H9 (cell line): ENCODE data around the gene MLLT3. TPM values are rescaled to one million over a fixed set of nuclear protein-coding genes. Genes with fewer than 3 reads are reported as not detected.

Source experiments
- DNase-seq: peaks from one replicate; pipeline ENCODE4 v3.0.0-alpha.2; 2017
- H2AFZ ChIP-seq: one replicate; pipeline ENCODE4 v1.6.1; 2013; ENCODE audit warnings: mild to moderate bottlenecking, low read length, control low read depth, moderate library complexity
- H2AK5ac ChIP-seq: 2 replicates; pipeline ENCODE4 v1.6.1; 2013; ENCODE audit warnings: low read length, control low read depth, mixed read lengths; ENCODE audit not compliant: insufficient read length
- H2BK120ac ChIP-seq: one replicate; pipeline ENCODE4 v1.6.1; 2013; ENCODE audit warnings: low read depth, mild to moderate bottlenecking, low read length, control low read depth, inconsistent platforms; ENCODE audit not compliant: poor library complexity, severe bottlenecking
- H2BK12ac ChIP-seq: 2 replicates; pipeline ENCODE4 v1.6.1; 2013; ENCODE audit warnings: low read length, control low read depth, mixed read lengths, low read depth; ENCODE audit not compliant: insufficient read length
- H2BK15ac ChIP-seq: 2 replicates; pipeline ENCODE4 v1.6.1; 2013; ENCODE audit warnings: low read depth, low read length, control low read depth
- H2BK20ac ChIP-seq: one replicate; pipeline ENCODE4 v1.6.1; 2013; ENCODE audit warnings: low read depth, mild to moderate bottlenecking, low read length, control low read depth, inconsistent platforms; ENCODE audit not compliant: poor library complexity, severe bottlenecking
- H2BK5ac ChIP-seq: 2 replicates; pipeline ENCODE4 v1.6.1; 2013; ENCODE audit warnings: low read length, control low read depth, mixed read lengths; ENCODE audit not compliant: insufficient read length
- H3K14ac ChIP-seq: 2 replicates; pipeline ENCODE4 v1.6.1; 2013; ENCODE audit warnings: low read length, control low read depth; ENCODE audit not compliant: insufficient read depth
- H3K18ac ChIP-seq: 2 replicates; pipeline ENCODE4 v1.6.1; 2013; ENCODE audit warnings: low read depth, mild to moderate bottlenecking, mixed read lengths, low read length, control low read depth; ENCODE audit not compliant: insufficient read length
- H3K23ac ChIP-seq: 2 replicates; pipeline ENCODE4 v1.6.1; 2013; ENCODE audit warnings: low read length, control low read depth, mixed read lengths, low read depth; ENCODE audit not compliant: insufficient read length
- H3K23me2 ChIP-seq: 2 replicates; pipeline ENCODE4 v1.6.1; 2013; ENCODE audit warnings: low read depth, mild to moderate bottlenecking, mixed read lengths, low read length, control low read depth; ENCODE audit not compliant: insufficient read length, poor library complexity, severe bottlenecking
- H3K27ac ChIP-seq: 2 replicates; pipeline ENCODE4 v1.5.1; 2013; ENCODE audit warnings: low read length, control low read depth, mixed read lengths, low read depth; ENCODE audit not compliant: insufficient read length
- H3K27me3 ChIP-seq: 2 replicates; pipeline ENCODE4 v1.6.1; 2013; ENCODE audit warnings: low read length, control low read depth, inconsistent platforms; ENCODE audit not compliant: insufficient read depth
- H3K4ac ChIP-seq: 2 replicates; pipeline ENCODE4 v1.6.1; 2013; ENCODE audit warnings: low read depth, mild to moderate bottlenecking, control low read depth, inconsistent platforms, low read length, moderate library complexity
- H3K4me1 ChIP-seq: 2 replicates; pipeline ENCODE4 v1.6.1; 2013; ENCODE audit warnings: low read length, control low read depth, inconsistent platforms; ENCODE audit not compliant: insufficient read depth
- H3K4me2 ChIP-seq: 2 replicates; pipeline ENCODE4 v1.6.1; 2013; ENCODE audit warnings: low read length, control low read depth, mixed read lengths; ENCODE audit not compliant: insufficient read length, insufficient read depth
- H3K56ac ChIP-seq: 2 replicates; pipeline ENCODE4 v1.6.1; 2013; ENCODE audit warnings: low read depth, mild to moderate bottlenecking, mixed read lengths, low read length, control low read depth; ENCODE audit not compliant: insufficient read length
- H3K79me1 ChIP-seq: 2 replicates; pipeline ENCODE4 v1.6.1; 2013; ENCODE audit warnings: low read depth, mild to moderate bottlenecking, moderate library complexity, low read length, control low read depth, inconsistent platforms; ENCODE audit not compliant: insufficient read depth, poor library complexity, severe bottlenecking
- H3K79me2 ChIP-seq: 2 replicates; pipeline ENCODE4 v1.6.1; 2013; ENCODE audit warnings: low read length, control low read depth, inconsistent platforms; ENCODE audit not compliant: insufficient read depth
- H3K9ac ChIP-seq: 2 replicates; pipeline ENCODE4 v1.6.1; 2013; ENCODE audit warnings: low read length, control low read depth, mixed read lengths; ENCODE audit not compliant: insufficient read length; ENCODE audit errors: extremely low read depth
- H3K9me3 ChIP-seq: one replicate; pipeline ENCODE4 v1.6.1; 2013; ENCODE audit warnings: low read depth, low read length, inconsistent platforms; ENCODE audit not compliant: control insufficient read depth
- H3T11ph ChIP-seq: one replicate; pipeline ENCODE4 v1.6.1; 2013; ENCODE audit warnings: mild to moderate bottlenecking, low read length, control low read depth, inconsistent platforms
- H4K20me1 ChIP-seq: one replicate; pipeline ENCODE4 v1.6.1; 2013; ENCODE audit not compliant: control insufficient read depth, insufficient read length, insufficient read depth
- H4K5ac ChIP-seq: 2 replicates; pipeline ENCODE4 v1.6.1; 2013; ENCODE audit warnings: low read depth, mild to moderate bottlenecking, mixed read lengths, low read length, control low read depth; ENCODE audit not compliant: insufficient read length
- H4K8ac ChIP-seq: replicated peaks from 2 replicates; pipeline ENCODE4 v1.6.1; 2013; ENCODE audit warnings: low read length, control low read depth, mixed read lengths, low read depth; ENCODE audit not compliant: insufficient read length
- H4K91ac ChIP-seq: 2 replicates; pipeline ENCODE4 v1.6.1; 2013; ENCODE audit warnings: low read depth, mild to moderate bottlenecking, moderate library complexity, mixed read lengths, low read length, control low read depth; ENCODE audit not compliant: insufficient read length
- H3K27ac Mint-ChIP-seq, 3 experiments: 2 replicates in 2 of 3; 3 replicates in 1 of 3; pipeline ENCODE4 v1.8.0; 2020 to 2021; ENCODE audit warnings: mixed read lengths in 3 of 3, mild to moderate bottlenecking in 1 of 3, moderate library complexity in 1 of 3
- H3K27me3 Mint-ChIP-seq: 2 replicates; pipeline ENCODE4 v1.8.0; 2021; ENCODE audit warnings: low read depth, mild to moderate bottlenecking, moderate library complexity, mixed read lengths
- H3K36me3 Mint-ChIP-seq, 3 experiments: 2 replicates in 2 of 3; 3 replicates in 1 of 3; pipeline ENCODE4 v1.8.0; 2020 to 2021; ENCODE audit warnings: low read depth in 3 of 3, mixed read lengths in 3 of 3; ENCODE audit not compliant: insufficient read depth in 1 of 3
- H3K4me1 Mint-ChIP-seq, 2 experiments: 2 replicates each; pipeline ENCODE4 v1.8.0; 2020; ENCODE audit warnings: mixed read lengths in 2 of 2
- H3K4me3 Mint-ChIP-seq, 2 experiments: 2 replicates in 1 of 2; 3 replicates in 1 of 2; pipeline ENCODE4 v1.8.0; 2020 to 2021; ENCODE audit warnings: mild to moderate bottlenecking in 2 of 2, mixed read lengths in 2 of 2, moderate library complexity in 1 of 2
- H3K9me3 Mint-ChIP-seq, 2 experiments: 2 replicates in 1 of 2; 3 replicates in 1 of 2; pipeline ENCODE4 v1.8.0; 2020; ENCODE audit warnings: mild to moderate bottlenecking in 2 of 2, mixed read lengths in 2 of 2, moderate library complexity in 1 of 2
- WGBS: extraction: QIAGEN DNeasy Blood & Tissue Kit; methylation state at CpG from one replicate; pipeline ENCODE4 v1.1.7; 2013; ENCODE audit warnings: missing lambda C conversion rate, low lambda C conversion rate, mixed read lengths; ENCODE audit not compliant: insufficient read length; ENCODE audit errors: extremely low coverage; 5-methylcytosine and 5-hydroxymethylcytosine counted together
- total RNA-seq: library from RNA; stranded (reverse); gene quantifications from 2 replicates; pipeline ENCODE4 v1.2.1, GENCODE V29; 2021
- TF ChIP-seq, protein P1 (sequence below): fragments of 200-600 bp; sonication (generic); conservative IDR thresholded peaks from 3 replicates; pipeline ENCODE4 v1.8.0; 2021; ENCODE audit warnings: antibody characterized with exemption, mild to moderate bottlenecking

Gene MLLT3
- total RNA-seq, 1 experiment from 2014 or later, result 3.9 TPM

DNA sequence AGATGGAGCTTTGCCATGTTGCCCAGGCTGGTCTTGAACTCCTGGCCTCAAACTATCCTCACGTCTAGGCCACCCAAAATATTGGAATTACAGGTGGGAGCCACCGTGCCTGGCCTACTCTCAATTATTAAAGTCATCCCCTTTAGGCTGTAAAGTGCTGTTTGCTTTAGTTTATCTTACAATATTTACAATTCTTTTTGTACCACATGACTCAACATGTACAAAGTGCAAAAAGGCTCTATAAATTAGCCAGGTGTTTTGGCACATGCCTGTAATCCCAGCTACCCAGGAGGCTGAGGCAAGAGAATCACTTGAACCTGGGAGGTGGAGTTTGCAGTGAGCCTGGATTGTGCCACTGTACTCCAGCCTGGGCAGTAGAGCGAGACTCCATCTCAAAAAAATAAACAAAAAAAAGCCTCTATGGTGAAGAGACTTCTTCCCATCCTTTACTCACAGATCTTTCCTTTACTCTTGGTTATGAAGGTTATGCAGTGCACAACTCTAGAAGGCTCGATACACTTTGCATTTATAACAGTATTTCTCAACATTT lies 28.5 kb upstream of the MLLT3 start:
- no peaks in the 10 kb centered on the region; the same call in none of the 2 replicates for H3K27me3 Mint-ChIP-seq
- H2BK120ac ChIP-seq, result no peak overlapping the region
- H3K9me3 Mint-ChIP-seq, result peaks cover 2 to 13% of the 10 kb centered on the region in 2 experiments; a peak in 2 of 5 replicates
- TF ChIP-seq, protein P1, sequence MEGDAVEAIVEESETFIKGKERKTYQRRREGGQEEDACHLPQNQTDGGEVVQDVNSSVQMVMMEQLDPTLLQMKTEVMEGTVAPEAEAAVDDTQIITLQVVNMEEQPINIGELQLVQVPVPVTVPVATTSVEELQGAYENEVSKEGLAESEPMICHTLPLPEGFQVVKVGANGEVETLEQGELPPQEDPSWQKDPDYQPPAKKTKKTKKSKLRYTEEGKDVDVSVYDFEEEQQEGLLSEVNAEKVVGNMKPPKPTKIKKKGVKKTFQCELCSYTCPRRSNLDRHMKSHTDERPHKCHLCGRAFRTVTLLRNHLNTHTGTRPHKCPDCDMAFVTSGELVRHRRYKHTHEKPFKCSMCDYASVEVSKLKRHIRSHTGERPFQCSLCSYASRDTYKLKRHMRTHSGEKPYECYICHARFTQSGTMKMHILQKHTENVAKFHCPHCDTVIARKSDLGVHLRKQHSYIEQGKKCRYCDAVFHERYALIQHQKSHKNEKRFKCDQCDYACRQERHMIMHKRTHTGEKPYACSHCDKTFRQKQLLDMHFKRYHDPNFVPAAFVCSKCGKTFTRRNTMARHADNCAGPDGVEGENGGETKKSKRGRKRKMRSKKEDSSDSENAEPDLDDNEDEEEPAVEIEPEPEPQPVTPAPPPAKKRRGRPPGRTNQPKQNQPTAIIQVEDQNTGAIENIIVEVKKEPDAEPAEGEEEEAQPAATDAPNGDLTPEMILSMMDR, result no peak
- H3K14ac ChIP-seq, result no peak overlapping the region
- H3K9me3 ChIP-seq, result no peaks in the 10 kb centered on the region
- no peak overlapping the region for H2BK5ac ChIP-seq
- peaks cover 2 to 15% (median 3%) of the 10 kb centered on the region in 3 experiments; a peak in 4 of 7 replicates for H3K36me3 Mint-ChIP-seq
- no peaks in the 10 kb centered on the region for H4K20me1 ChIP-seq
- no peak overlapping the region for H3K9ac ChIP-seq
- H3K23ac ChIP-seq, result no peak overlapping the region
- no peaks in the 10 kb centered on the region for H3K79me2 ChIP-seq
- no peak overlapping the region for H2BK15ac ChIP-seq
- H3K79me1 ChIP-seq, result no peaks in the 10 kb centered on the region
- no peak overlapping the region for H3K4me2 ChIP-seq
- peaks cover 2% of the 10 kb centered on the region; the same call in 1 of the 2 replicates for H3K4me1 ChIP-seq
- no peak overlapping the region for H3K27ac ChIP-seq
- no peak overlapping the region for H4K8ac ChIP-seq
- no peak for DNase-seq
- H3K27ac Mint-ChIP-seq, result no peak overlapping the region
- H2AFZ ChIP-seq, result no peak overlapping the region
- H4K5ac ChIP-seq, result no peak overlapping the region
- no peak overlapping the region for H3K4ac ChIP-seq
- H3K18ac ChIP-seq, result no peak overlapping the region
- no peak overlapping the region for H2AK5ac ChIP-seq
- peaks cover 4 to 6% of the 10 kb centered on the region in 2 experiments for H3K4me1 Mint-ChIP-seq
- no peaks in the 10 kb centered on the region for H3K27me3 ChIP-seq
- WGBS, result no CpG with 5 or more reads among the region's 4 CpGs
- no peak overlapping the region for H2BK12ac ChIP-seq
- no peak overlapping the region for H4K91ac ChIP-seq
- no peak overlapping the region for H3T11ph ChIP-seq
- H2BK20ac ChIP-seq, result no peak overlapping the region
- H3K23me2 ChIP-seq, result no peaks in the 10 kb centered on the region
- H3K56ac ChIP-seq, result no peak overlapping the region
- no peak overlapping the region for H3K4me3 Mint-ChIP-seq
